ENCODE results near the gene LIME1. TPM values are rescaled to one million over a fixed set of nuclear protein-coding genes. Genes with fewer than 3 reads are reported as not detected.

The LIME1 gene, protein sequence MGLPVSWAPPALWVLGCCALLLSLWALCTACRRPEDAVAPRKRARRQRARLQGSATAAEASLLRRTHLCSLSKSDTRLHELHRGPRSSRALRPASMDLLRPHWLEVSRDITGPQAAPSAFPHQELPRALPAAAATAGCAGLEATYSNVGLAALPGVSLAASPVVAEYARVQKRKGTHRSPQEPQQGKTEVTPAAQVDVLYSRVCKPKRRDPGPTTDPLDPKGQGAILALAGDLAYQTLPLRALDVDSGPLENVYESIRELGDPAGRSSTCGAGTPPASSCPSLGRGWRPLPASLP
- 5.0 to 9.8 TPM (median 8.9 TPM) in 5 replicates for total RNA-seq (2022; extraction: Qiagen RNA extraction)

DNA sequence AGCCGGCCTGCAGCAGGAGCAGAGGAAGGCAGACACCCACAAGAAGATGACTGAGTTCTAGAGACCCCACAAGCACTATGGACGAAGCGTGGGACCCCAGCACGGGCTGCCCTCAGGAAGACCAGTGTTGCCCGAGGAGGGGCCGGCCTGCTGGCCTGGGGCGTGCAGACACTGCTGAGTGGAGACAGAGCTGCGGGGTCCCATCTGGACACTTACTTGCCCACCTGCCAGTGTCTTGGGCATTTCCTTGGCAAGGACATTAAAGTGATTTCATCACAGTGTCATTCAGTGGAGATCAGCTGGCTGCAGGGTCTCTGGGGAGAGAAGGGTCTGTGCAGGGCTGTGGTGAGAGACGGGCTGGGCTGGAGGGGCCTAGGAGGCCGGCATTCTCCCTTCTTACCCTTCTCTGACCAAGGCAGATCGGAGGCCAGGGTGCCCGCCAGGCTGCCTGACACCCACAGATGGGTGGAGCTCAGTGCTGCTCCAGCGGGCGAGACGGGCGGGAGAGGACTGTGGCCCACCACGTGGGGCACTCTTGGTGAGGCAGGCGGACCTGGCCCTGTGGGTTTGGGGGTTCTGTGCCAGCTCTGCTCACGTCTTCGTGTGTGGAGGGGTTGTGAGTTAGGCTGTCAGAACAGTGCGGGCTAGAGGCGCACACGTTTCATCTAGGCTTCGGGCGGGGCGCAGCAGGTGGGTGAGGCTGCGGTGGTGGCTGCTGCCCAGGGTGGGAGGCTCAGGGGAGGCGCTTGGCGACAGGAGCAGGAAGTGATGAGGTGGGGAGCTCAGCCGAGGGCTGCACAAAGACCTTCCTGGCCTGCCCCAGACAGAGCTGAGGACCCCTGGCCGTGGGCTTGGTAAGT lies at the start of gene LIME1:
Gene LIME1 (plus strand): TSS at position 806 of the 860 bp plus-strand sequence. CDS start 886 bp downstream, outside the sequence.

GRCh38 chr20:63696628-63697356 lies 39.7 kb upstream of the LIME1 start, which contains the start of gene TNFRSF6B:
TNFRSF6B (plus strand) TSS chr20:63696652; CDS start chr20:63696768, 116 bp downstream.

DNA sequence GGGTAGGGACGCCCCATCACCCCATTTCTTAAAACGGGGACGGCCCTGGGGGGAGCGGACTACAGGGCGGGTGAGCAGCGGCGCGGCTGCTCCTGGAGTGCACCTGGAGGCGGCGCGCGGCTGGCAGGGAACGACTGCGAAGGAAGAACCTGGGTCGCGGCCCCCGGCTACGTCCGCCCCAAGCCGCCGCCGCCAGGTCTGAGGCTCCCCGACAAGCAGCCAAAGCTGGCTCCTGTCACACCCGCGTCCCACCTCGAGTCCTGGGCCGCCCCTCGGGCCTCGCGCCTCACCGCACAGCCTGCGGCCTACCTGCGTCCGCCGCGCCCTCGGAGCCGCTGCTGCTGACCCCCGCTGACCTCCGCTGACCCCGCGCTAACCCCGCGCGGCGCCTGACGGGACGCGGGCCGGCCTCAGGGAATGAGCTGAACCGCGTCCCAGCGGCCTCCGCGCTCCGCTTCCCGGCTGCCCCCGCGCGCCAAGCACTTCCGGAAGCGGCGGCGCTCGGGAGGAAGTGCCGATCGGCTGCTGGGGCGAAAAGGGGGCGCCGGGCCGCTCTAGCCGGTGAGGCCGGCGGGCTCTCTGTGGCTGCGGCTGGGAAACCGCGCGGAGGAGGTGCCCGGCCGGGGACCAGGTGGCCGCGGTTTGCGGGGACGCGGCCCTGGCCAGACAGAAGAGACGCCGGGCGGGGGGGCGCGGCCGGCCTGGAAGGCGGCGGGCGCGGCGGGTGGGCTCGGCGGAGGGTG lies 28.7 kb upstream of the LIME1 start, which contains the start of the genes ARFRP1 and ZGPAT:
Gene ARFRP1 (minus strand): TSS at position 419 of the 743 bp plus-strand sequence. CDS start 885 bp downstream, outside the sequence.
Gene ZGPAT (plus strand): TSS at position 482 of the 743 bp plus-strand sequence. CDS start 542 bp downstream, outside the sequence.

DNA sequence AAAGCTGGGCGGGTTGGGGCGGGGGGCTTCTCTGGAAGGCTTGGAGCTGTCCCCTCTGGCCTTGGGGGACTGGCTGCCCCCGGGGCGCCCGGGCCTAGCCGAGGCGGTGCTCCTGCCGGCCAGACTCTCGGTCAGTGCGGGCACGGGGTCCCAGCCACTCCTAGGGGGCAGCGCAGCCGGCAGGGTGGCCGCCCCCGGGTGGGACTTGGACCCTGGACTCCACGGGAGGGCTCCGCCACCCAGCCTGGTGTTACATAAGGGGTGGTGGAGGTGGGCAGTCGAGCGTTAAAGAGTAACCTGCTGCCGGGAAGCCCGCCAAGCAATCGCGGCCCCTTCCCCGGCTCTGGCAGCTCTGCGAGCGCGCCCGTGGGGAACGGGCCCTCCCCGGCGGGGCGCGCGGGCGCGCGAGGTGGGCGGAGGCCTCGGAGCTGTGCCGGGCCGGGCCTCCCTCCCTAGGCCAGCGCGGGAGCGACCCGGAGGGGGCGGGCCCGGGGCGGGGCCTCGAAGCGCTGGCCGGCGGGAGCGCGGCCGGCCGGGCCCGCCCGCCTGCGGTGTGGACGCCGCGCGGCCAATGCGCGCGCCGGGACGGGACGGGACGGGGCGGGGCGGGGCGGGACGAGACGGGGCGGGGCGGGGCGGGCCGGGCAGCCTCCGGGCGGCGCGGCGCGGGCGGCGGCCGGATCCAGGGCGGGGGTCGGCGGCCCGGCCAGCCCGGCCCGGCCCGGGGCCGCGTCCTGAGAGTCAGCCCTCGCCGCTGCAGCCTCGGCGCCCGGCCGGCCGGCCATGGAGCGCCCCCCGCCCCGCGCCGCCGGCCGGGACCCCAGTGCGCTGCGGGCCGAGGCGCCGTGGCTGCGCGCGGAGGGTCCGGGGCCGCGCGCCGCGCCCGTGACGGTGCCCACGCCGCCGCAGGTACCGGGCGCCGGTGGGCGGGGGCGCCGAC lies 2.9 kb downstream of the LIME1 start, which contains the start of gene SLC2A4RG:
Gene SLC2A4RG (plus strand): TSS at position 647 of the 940 bp plus-strand sequence. CDS start 137 bp downstream, at position 784.

Other genes with a start within 250 kb of the LIME1 start
- 142 to 176 TPM (median 148 TPM) in 5 replicates for gene EEF1A2, start 237.6 kb upstream of the LIME1 start, total RNA-seq (2022; extraction: Qiagen RNA extraction)
- gene PPDPF, start 215.9 kb upstream of the LIME1 start, total RNA-seq (2022; extraction: Qiagen RNA extraction), result 234 to 352 TPM (median 331 TPM) in 5 replicates
- gene PTK6, start 199.3 kb upstream of the LIME1 start, total RNA-seq (2022; extraction: Qiagen RNA extraction), result 2.7 to 3.6 TPM (median 2.9 TPM) in 5 replicates
- 0.11 to 0.15 TPM (median 0.13 TPM) in 5 replicates for gene SRMS, start 188.9 kb upstream of the LIME1 start, total RNA-seq (2022; extraction: Qiagen RNA extraction)
- 0.16 to 0.41 TPM (median 0.20 TPM) in 5 replicates for gene FNDC11, start 182.5 kb upstream of the LIME1 start, total RNA-seq (2022; extraction: Qiagen RNA extraction)
- 24.2 to 33.4 TPM (median 27.2 TPM) in 5 replicates for gene HELZ2, start 162.4 kb upstream of the LIME1 start, total RNA-seq (2022; extraction: Qiagen RNA extraction)
- gene GMEB2, start 109.6 kb upstream of the LIME1 start, total RNA-seq (2022; extraction: Qiagen RNA extraction), result 9.7 to 10.6 TPM (median 10.2 TPM) in 5 replicates
- gene STMN3, start 83.2 kb upstream of the LIME1 start, total RNA-seq (2022; extraction: Qiagen RNA extraction), result 8.6 to 11.3 TPM (median 9.5 TPM) in 5 replicates
- gene RTEL1, start 78.4 kb upstream of the LIME1 start, total RNA-seq (2022; extraction: Qiagen RNA extraction), result 4.7 to 7.2 TPM (median 6.8 TPM) in 5 replicates
- 0.28 to 0.97 TPM (median 0.77 TPM) in 5 replicates for gene TNFRSF6B, start 40.0 kb upstream of the LIME1 start, total RNA-seq (2022; extraction: Qiagen RNA extraction)
- 33.9 to 39.1 TPM (median 38.0 TPM) in 5 replicates for gene ARFRP1, start 28.7 kb upstream of the LIME1 start, total RNA-seq (2022; extraction: Qiagen RNA extraction)
- gene ZGPAT, start 28.6 kb upstream of the LIME1 start, total RNA-seq (2022; extraction: Qiagen RNA extraction), result 25.1 to 27.5 TPM (median 27.0 TPM) in 5 replicates
- 59.0 to 100 TPM (median 93.0 TPM) in 5 replicates for gene SLC2A4RG, start 3.1 kb downstream of the LIME1 start, total RNA-seq (2022; extraction: Qiagen RNA extraction)
- 0.71 to 1.0 TPM (median 0.81 TPM) in 5 replicates for gene ZBTB46, start 94.6 kb downstream of the LIME1 start, total RNA-seq (2022; extraction: Qiagen RNA extraction)
- 0.08 to 0.13 TPM in 2 of 5 replicates, not detected in the others for gene ABHD16B, start 124.8 kb downstream of the LIME1 start, total RNA-seq (2022; extraction: Qiagen RNA extraction)
- gene TPD52L2, start 128.6 kb downstream of the LIME1 start, total RNA-seq (2022; extraction: Qiagen RNA extraction), result 131 to 146 TPM (median 133 TPM) in 5 replicates
- 27.2 to 30.6 TPM (median 28.7 TPM) in 5 replicates for gene DNAJC5, start 158.5 kb downstream of the LIME1 start, total RNA-seq (2022; extraction: Qiagen RNA extraction)
- gene UCKL1, start 219.8 kb downstream of the LIME1 start, total RNA-seq (2022; extraction: Qiagen RNA extraction), result 25.7 to 34.2 TPM (median 31.7 TPM) in 5 replicates
- gene ZNF512B, start 233.3 kb downstream of the LIME1 start, total RNA-seq (2022; extraction: Qiagen RNA extraction), result 10.4 to 12.9 TPM (median 12.1 TPM) in 5 replicates
- not detected in 5 replicates for gene SAMD10, start 243.0 kb downstream of the LIME1 start, total RNA-seq (2022; extraction: Qiagen RNA extraction)
- 49.4 to 62.8 TPM (median 53.2 TPM) in 5 replicates for gene PRPF6, start 244.5 kb downstream of the LIME1 start, total RNA-seq (2022; extraction: Qiagen RNA extraction)

Data from A549 treated with Hydrocortisone at 1 μM for 4 hours (cell line).